Right renal pelvis (tissue), 4 donors: ENCODE results near the gene CENPT. TPM values are rescaled to one million over a fixed set of nuclear protein-coding genes. Genes with fewer than 3 reads are reported as not detected.

Source experiments
- DNase-seq, 4 donors: peaks; one replicate each; pipeline ENCODE4 v3.0.0-alpha.2; 2013; ENCODE audit warnings: low read depth in 4 of 4, low spot score in 3 of 4, missing footprints in 1 of 4
- polyA plus RNA-seq, 4 donors: library from polyadenylated mRNA; unstranded; fragments of 120-200 nt; gene quantifications; one replicate each; pipeline ENCODE4 v1.2.1, GENCODE V29; 2013; ENCODE audit not compliant: insufficient read length in 4 of 4

Gene CENPT
- 10 to 100 TPM; 42.0 to 51.5 (median 46.9) TPM for polyA plus RNA-seq

- DNase-seq = no peak
These were observed at the start of gene CENPT for GRCh38 chr16:67847064-67847861. CENPT (minus strand) TSS chr16:67847693; CDS start chr16:67833859, 13,834 bp downstream.

GRCh38 chr16:67897231-67897630, 49.7 kb upstream of the CENPT start:
- DNase-seq = no peak

- DNase-seq = no peak
These were observed 46.4 kb upstream of the CENPT start for GRCh38 chr16:67893743-67894399.

GRCh38 chr16:67892899-67893742, 45.6 kb upstream of the CENPT start, which contains the start of gene PSKH1:
PSKH1 (plus strand) TSS chr16:67893254; CDS start chr16:67908750, 15,496 bp downstream.
- DNase-seq = peak; percentile 87 to 91 (median 88)

GRCh38 chr16:67892375-67892774, 44.9 kb upstream of the CENPT start:
- no peak for DNase-seq

- no peak for DNase-seq
These were observed 40.8 kb upstream of the CENPT start for GRCh38 chr16:67888331-67888730.

- no peak for DNase-seq
These were observed 38.9 kb upstream of the CENPT start for GRCh38 chr16:67886387-67886786.

GRCh38 chr16:67885976-67886375, 38.5 kb upstream of the CENPT start:
- no peak for DNase-seq

- DNase-seq = no peak
These were observed 38.1 kb upstream of the CENPT start for GRCh38 chr16:67885545-67885944.

GRCh38 chr16:67884684-67885083, 37.2 kb upstream of the CENPT start, which contains the start of gene NRN1L:
NRN1L (plus strand) TSS chr16:67884885; CDS start chr16:67884904, 19 bp downstream.
- peak in 3 of 4 donors; percentile 53 to 65 (median 58) for DNase-seq

GRCh38 chr16:67883872-67884261, 36.4 kb upstream of the CENPT start:
- DNase-seq = no peak

GRCh38 chr16:67883146-67883871, 35.8 kb upstream of the CENPT start:
- no peak for DNase-seq

GRCh38 chr16:67882374-67883145, 35.1 kb upstream of the CENPT start:
- no peak for DNase-seq

- no peak for DNase-seq
These were observed 34.2 kb upstream of the CENPT start for GRCh38 chr16:67881621-67882161.

GRCh38 chr16:67880584-67880983, 33.1 kb upstream of the CENPT start:
- DNase-seq = no peak

- DNase-seq = no peak
These were observed 32.4 kb upstream of the CENPT start for GRCh38 chr16:67879936-67880335.

GRCh38 chr16:67879462-67879861, 32.0 kb upstream of the CENPT start:
- DNase-seq = no peak

GRCh38 chr16:67878846-67879245, 31.4 kb upstream of the CENPT start:
- DNase-seq = no peak

- no peak for DNase-seq
These were observed 30.7 kb upstream of the CENPT start for GRCh38 chr16:67878232-67878631.
